DND-41 (cell line): ENCODE measurements around the gene RASL11A.

ENCODE experiments used
- CTCF ChIP-seq: IDR thresholded peaks from 2 replicates; pipeline ENCODE4 v1.5.1; 2012; ENCODE audit warnings: borderline replicate concordance, low read length, moderate library complexity, mild to moderate bottlenecking; ENCODE audit not compliant: poor library complexity, severe bottlenecking; ENCODE audit errors: extremely low read depth
- EZH2 ChIP-seq: IDR thresholded peaks from 3 replicates; pipeline ENCODE4 v1.6.1; 2012; ENCODE audit warnings: borderline replicate concordance, low read depth, mild to moderate bottlenecking, moderate library complexity, low read length, inconsistent platforms; ENCODE audit not compliant: severe bottlenecking

GRCh38 chr13:27289011-27289665 lies 18.5 kb downstream of the RASL11A start:
- TF ChIP-seq CTCF (no peak), EZH2 (no peak)
